Measurements from ENCODE around the gene MARCHF3.
A peak's percentile ranks its signal among the peaks of the same experiment; 100 is the strongest.
"Not testable (repeated sequence)": the region's sequence is repeated elsewhere in the genome, so short reads cannot be mapped to it uniquely, and the experiment has no call there.

MARCHF3 gene

GRCh38 chr5:127053551-127053950 is 23.2 kb upstream of the MARCHF3 start:
- intact Hi-C loops (cut with DNase I); DNase-seq: not testable (repeated sequence)

- intact Hi-C loops (cut with DNase I) = no loop called here
- no peak for DNase-seq
Measured at GRCh38 chr5:127053049-127053448, 22.7 kb upstream of the MARCHF3 start.

GRCh38 chr5:127051591-127051990 is 21.2 kb upstream of the MARCHF3 start:
- intact Hi-C loops (cut with DNase I) = no loop called here
- no peak for DNase-seq

GRCh38 chr5:127046343-127047072 is 16.1 kb upstream of the MARCHF3 start:
- no peak for DNase-seq
- intact Hi-C loops (cut with DNase I) = no loop called here

- intact Hi-C loops (cut with DNase I) = no loop called here
- no peak for DNase-seq
Measured at GRCh38 chr5:127042593-127042992, 12.2 kb upstream of the MARCHF3 start.

- intact Hi-C loops (cut with DNase I) = no loop called here
- peak in 1 of 42 donors; percentile 3 for DNase-seq
Measured at GRCh38 chr5:127041571-127041970, 11.2 kb upstream of the MARCHF3 start.

- no peak for DNase-seq
- intact Hi-C loops (cut with DNase I) = no loop called here
Measured at GRCh38 chr5:127040796-127041520, 10.6 kb upstream of the MARCHF3 start.

- intact Hi-C loops (cut with DNase I) = no loop called here
- no peak for DNase-seq
Measured at GRCh38 chr5:127038550-127038949, 8.2 kb upstream of the MARCHF3 start.

- DNase-seq = no peak
- intact Hi-C loops (cut with DNase I) = no loop called here
Measured at GRCh38 chr5:127031863-127032232, 1.5 kb upstream of the MARCHF3 start.

GRCh38 chr5:127031147-127031862 is 947 bp upstream of the MARCHF3 start:
- DNase-seq = no peak
- intact Hi-C loops (cut with DNase I) = no loop called here

- intact Hi-C loops (cut with DNase I) = no loop called here
- peak in 38 of 42 donors; percentile 10 to 61 (median 35) for DNase-seq
Measured at GRCh38 chr5:127029581-127030258, 638 bp downstream of the MARCHF3 start.

- DNase-seq = peak in 23 of 42 donors; percentile 6 to 57 (median 28)
- intact Hi-C loops (cut with DNase I) = no loop called here
Measured at GRCh38 chr5:127028822-127029457, 1.4 kb downstream of the MARCHF3 start.

- intact Hi-C loops (cut with DNase I) = no loop called here
- no peak for DNase-seq
Measured at GRCh38 chr5:127027539-127027938, 2.8 kb downstream of the MARCHF3 start.

- DNase-seq = no peak
- intact Hi-C loops (cut with DNase I) = no loop called here
Measured at GRCh38 chr5:127026166-127026565, 4.2 kb downstream of the MARCHF3 start.

GRCh38 chr5:127025467-127025866 is 4.9 kb downstream of the MARCHF3 start:
- intact Hi-C loops (cut with DNase I) = no loop called here
- no peak for DNase-seq

- no peak for DNase-seq
- intact Hi-C loops (cut with DNase I) = no loop called here
Measured at GRCh38 chr5:127024821-127025220, 5.5 kb downstream of the MARCHF3 start.

- intact Hi-C loops (cut with DNase I); DNase-seq: not testable (repeated sequence)
Measured at GRCh38 chr5:127023552-127024191, 6.7 kb downstream of the MARCHF3 start.

- intact Hi-C loops (cut with DNase I) = no loop called here
- DNase-seq = no peak
Measured at GRCh38 chr5:127022846-127023245, 7.5 kb downstream of the MARCHF3 start.

GRCh38 chr5:127019928-127020327 is 10.4 kb downstream of the MARCHF3 start:
- intact Hi-C loops (cut with DNase I) = no loop called here
- no peak for DNase-seq
